Neural progenitor cell (in vitro differentiated cells): ENCODE results near the gene ZDHHC7. TPM values are rescaled to one million over a fixed set of nuclear protein-coding genes. Genes with fewer than 3 reads are reported as not detected.

Experiments
- DNase-seq: peaks from one replicate; pipeline ENCODE4 v3.0.0-alpha.2; 2016; ENCODE audit warnings: low spot score
- H2AFZ ChIP-seq: fragments of 200-600 bp; sonication (generic); replicated peaks from 2 replicates; pipeline ENCODE4 v1.6.1; 2016; ENCODE audit warnings: antibody characterized with exemption
- H3F3A ChIP-seq: fragments of 200-600 bp; sonication (generic); 2 replicates; pipeline ENCODE4 v1.6.1; 2016; ENCODE audit warnings: antibody characterized with exemption, low read depth
- H3K27ac ChIP-seq: fragments of 200-600 bp; sonication (generic); 2 replicates; pipeline ENCODE4 v1.5.1; 2016; ENCODE audit warnings: mild to moderate bottlenecking
- H3K27me3 ChIP-seq: fragments of 200-600 bp; sonication (generic); 2 replicates; pipeline ENCODE4 v1.6.1; 2016; ENCODE audit warnings: mild to moderate bottlenecking, moderate library complexity
- H3K36me3 ChIP-seq: fragments of 200-600 bp; sonication (generic); 2 replicates; pipeline ENCODE4 v1.5.1; 2016
- H3K4me1 ChIP-seq: fragments of 200-600 bp; sonication (generic); 2 replicates; pipeline ENCODE4 v1.6.1; 2016; ENCODE audit warnings: mixed run types
- H3K4me2 ChIP-seq: fragments of 200-600 bp; sonication (generic); 2 replicates; pipeline ENCODE4 v1.6.1; 2016
- H3K4me3 ChIP-seq: fragments of 200-600 bp; sonication (generic); 2 replicates; pipeline ENCODE4 v1.5.1; 2016
- H3K79me2 ChIP-seq: fragments of 200-600 bp; sonication (generic); 2 replicates; pipeline ENCODE4 v1.6.1; 2016; ENCODE audit warnings: low read depth
- H3K9ac ChIP-seq: fragments of 200-600 bp; sonication (generic); 2 replicates; pipeline ENCODE4 v1.6.1; 2016
- H3K9me3 ChIP-seq: fragments of 200-600 bp; sonication (generic); 2 replicates; pipeline ENCODE4 v1.5.1; 2016; ENCODE audit warnings: low read depth
- H4K20me1 ChIP-seq: fragments of 200-600 bp; sonication (generic); 2 replicates; pipeline ENCODE4 v1.6.1; 2016; ENCODE audit warnings: low read depth
- H3K27ac Mint-ChIP-seq: 3 replicates; pipeline ENCODE4 v1.8.0; 2021; ENCODE audit warnings: mixed read lengths
- H3K27me3 Mint-ChIP-seq: 2 replicates; pipeline ENCODE4 v1.8.0; 2022; ENCODE audit warnings: low read depth, mild to moderate bottlenecking, inconsistent platforms, moderate library complexity, mixed read lengths; ENCODE audit not compliant: insufficient read depth
- H3K36me3 Mint-ChIP-seq: 3 replicates; pipeline ENCODE4 v1.8.0; 2021; ENCODE audit warnings: mixed read lengths
- H3K4me1 Mint-ChIP-seq: 3 replicates; pipeline ENCODE4 v1.8.0; 2021; ENCODE audit warnings: mixed read lengths
- H3K4me3 Mint-ChIP-seq: 3 replicates; pipeline ENCODE4 v1.8.0; 2021; ENCODE audit warnings: mild to moderate bottlenecking, moderate library complexity, mixed read lengths
- H3K9me3 Mint-ChIP-seq: 3 replicates; pipeline ENCODE4 v1.8.0; 2020; ENCODE audit warnings: mixed read lengths
- EZH2 ChIP-seq: fragments of 200-600 bp; sonication (generic); IDR thresholded peaks from 2 replicates; pipeline ENCODE4 v1.6.1; 2017; ENCODE audit warnings: antibody characterized with exemption, mild to moderate bottlenecking, moderate library complexity
- EZH2phosphoT487 ChIP-seq: fragments of 200-600 bp; sonication (generic); IDR thresholded peaks from 2 replicates; pipeline ENCODE4 v1.6.1; 2017; ENCODE audit warnings: antibody characterized with exemption
- total RNA-seq: library from RNA; depleted of rRNA; stranded (reverse); fragments of >200 nt; gene quantifications from 2 replicates; pipeline ENCODE4 v1.2.3, GENCODE V29; 2015; ENCODE audit warnings: low replicate concordance
- TF ChIP-seq, protein P1 (sequence below): fragments of 200-600 bp; sonication (generic); IDR thresholded peaks from 2 replicates; pipeline ENCODE4 v1.5.1; 2017; ENCODE audit warnings: antibody characterized with exemption, mild to moderate bottlenecking

ZDHHC7 gene
- total RNA-seq, 1 donor from 2014 or later = 57.0 TPM

DNA sequence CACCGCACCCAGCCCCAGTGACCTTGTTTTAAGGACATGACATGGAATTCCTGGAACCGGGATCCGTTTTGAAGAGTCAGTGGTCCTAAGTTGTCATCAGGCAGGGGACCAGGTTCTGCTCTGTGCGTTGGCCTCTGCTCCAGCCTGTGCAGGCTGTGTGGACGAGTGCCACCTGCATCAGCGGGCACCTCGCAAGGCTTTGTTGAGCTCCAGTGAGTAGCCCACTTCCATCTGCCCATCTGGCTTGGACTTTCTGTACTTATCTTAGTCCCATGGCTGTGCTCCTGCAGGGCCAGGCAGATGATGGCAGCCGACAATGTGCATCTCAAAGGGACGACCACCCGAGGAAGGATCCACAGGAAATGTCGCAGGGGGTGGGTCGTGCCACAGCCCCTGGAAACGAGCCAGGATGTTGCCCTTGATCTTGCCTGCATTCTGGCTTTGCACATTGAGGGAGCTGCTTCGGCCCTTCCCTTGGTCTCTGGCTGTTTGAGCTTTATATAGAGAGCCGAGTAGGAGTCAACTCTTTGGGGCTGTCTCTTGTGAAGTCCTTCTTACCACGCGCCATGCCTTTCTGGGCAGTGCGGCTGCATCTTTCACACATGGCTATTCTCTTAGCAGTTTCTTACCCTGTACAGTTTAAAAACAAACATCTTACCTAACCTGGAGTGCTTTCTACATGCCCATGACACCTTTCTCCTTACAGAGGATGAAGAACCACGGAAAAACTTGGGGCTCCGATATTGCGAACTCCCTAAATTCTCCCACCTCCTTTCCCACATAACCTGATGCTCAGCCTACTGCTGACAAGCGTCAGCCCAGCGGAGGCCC lies 34.5 kb upstream of the ZDHHC7 start:
- H4K20me1 ChIP-seq = no peaks in the 10 kb centered on the region
- H3K79me2 ChIP-seq = no peaks in the 10 kb centered on the region
- H3K4me1 Mint-ChIP-seq = peaks cover 8% of the 10 kb centered on the region
- peaks cover 1% of the 10 kb centered on the region for H3F3A ChIP-seq
- H3K9ac ChIP-seq = no peak overlapping the region
- DNase-seq = no peak
- no peak overlapping the region for H3K27ac ChIP-seq
- TF ChIP-seq, protein P1, sequence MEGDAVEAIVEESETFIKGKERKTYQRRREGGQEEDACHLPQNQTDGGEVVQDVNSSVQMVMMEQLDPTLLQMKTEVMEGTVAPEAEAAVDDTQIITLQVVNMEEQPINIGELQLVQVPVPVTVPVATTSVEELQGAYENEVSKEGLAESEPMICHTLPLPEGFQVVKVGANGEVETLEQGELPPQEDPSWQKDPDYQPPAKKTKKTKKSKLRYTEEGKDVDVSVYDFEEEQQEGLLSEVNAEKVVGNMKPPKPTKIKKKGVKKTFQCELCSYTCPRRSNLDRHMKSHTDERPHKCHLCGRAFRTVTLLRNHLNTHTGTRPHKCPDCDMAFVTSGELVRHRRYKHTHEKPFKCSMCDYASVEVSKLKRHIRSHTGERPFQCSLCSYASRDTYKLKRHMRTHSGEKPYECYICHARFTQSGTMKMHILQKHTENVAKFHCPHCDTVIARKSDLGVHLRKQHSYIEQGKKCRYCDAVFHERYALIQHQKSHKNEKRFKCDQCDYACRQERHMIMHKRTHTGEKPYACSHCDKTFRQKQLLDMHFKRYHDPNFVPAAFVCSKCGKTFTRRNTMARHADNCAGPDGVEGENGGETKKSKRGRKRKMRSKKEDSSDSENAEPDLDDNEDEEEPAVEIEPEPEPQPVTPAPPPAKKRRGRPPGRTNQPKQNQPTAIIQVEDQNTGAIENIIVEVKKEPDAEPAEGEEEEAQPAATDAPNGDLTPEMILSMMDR = no peak
- no peak for TF ChIP-seq EZH2phosphoT487
- TF ChIP-seq EZH2 = no peak
- H3K27me3 Mint-ChIP-seq = peaks cover 4% of the 10 kb centered on the region
- no peaks in the 10 kb centered on the region for H3K9me3 Mint-ChIP-seq
- H3K4me3 ChIP-seq = no peak overlapping the region
- H3K4me2 ChIP-seq = no peak overlapping the region
- H3K27ac Mint-ChIP-seq = peak overlapping the region; percentile 3
- peaks cover 6% of the 10 kb centered on the region for H3K4me1 ChIP-seq
- no peak overlapping the region for H3K4me3 Mint-ChIP-seq
- H3K9me3 ChIP-seq = no peaks in the 10 kb centered on the region
- no peaks in the 10 kb centered on the region for H3K27me3 ChIP-seq
- H3K36me3 Mint-ChIP-seq = peaks cover 2% of the 10 kb centered on the region
- H3K36me3 ChIP-seq = no peaks in the 10 kb centered on the region
- H2AFZ ChIP-seq = no peak overlapping the region

DNA sequence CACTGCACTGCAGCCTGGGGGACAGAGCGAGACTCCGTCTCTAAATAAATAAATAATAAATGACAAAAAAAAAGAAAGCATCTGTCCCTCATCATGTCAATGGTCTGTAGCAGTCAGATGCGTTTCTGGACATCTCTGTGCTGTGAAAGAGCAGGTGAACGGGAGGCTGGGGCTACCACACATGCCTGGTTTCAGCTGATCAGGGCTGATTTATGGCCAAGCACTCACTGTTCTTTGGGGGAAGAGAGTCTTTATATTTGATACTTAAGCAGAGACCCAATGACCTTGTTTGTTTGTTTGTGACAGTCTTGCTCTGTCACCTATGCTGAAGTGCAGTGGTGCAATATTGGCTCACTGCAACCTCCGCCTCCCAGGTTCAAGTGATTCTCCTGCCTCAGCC lies 33.7 kb upstream of the ZDHHC7 start:
- H3K9me3 ChIP-seq = no peaks in the 10 kb centered on the region
- Mint-ChIP-seq H3K9me3 (no peaks in the 10 kb centered on the region), H3K27ac (no peak overlapping the region), H3K36me3 (peaks cover 2% of the 10 kb centered on the region), H3K4me1 (peaks cover 8% of the 10 kb centered on the region), H3K4me3 (no peak overlapping the region), H3K27me3 (peaks cover 4% of the 10 kb centered on the region)
- peaks cover 2% of the 10 kb centered on the region for H3F3A ChIP-seq
- H3K27ac ChIP-seq = no peak overlapping the region
- no peak overlapping the region for H3K4me3 ChIP-seq
- H3K4me1 ChIP-seq = peaks cover 6% of the 10 kb centered on the region
- no peak overlapping the region for H3K9ac ChIP-seq
- no peaks in the 10 kb centered on the region for H4K20me1 ChIP-seq
- H2AFZ ChIP-seq = no peak overlapping the region
- no peak for TF ChIP-seq EZH2
- no peaks in the 10 kb centered on the region for H3K27me3 ChIP-seq
- H3K4me2 ChIP-seq = no peak overlapping the region
- no peaks in the 10 kb centered on the region for H3K36me3 ChIP-seq
- no peak for DNase-seq
- no peaks in the 10 kb centered on the region for H3K79me2 ChIP-seq

DNA sequence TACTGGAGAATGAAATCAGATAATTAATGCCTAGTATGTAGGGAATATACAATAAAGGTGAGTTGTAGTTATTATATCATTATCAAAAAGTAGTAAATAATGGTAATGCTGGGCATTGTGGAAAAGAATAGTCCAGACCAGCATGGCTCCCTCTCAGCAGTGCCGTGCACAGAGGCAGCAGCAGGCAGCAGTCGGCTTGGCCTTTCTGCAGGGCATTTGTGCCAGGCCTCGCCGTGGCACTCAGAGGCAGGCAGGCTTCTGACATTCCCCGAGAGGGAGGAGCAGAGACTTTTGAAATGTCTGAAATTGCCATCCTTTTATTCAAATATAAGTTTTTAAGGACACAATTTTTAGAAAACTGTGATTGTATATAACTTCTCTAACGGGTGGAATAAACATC lies 31.3 kb upstream of the ZDHHC7 start:
- peaks cover 2% of the 10 kb centered on the region for H3K36me3 Mint-ChIP-seq
- Histone ChIP-seq H3K4me2 (no peak overlapping the region), H3K79me2 (no peaks in the 10 kb centered on the region), H3K4me1 (peaks cover 6% of the 10 kb centered on the region), H3K27ac (no peak overlapping the region), H3K36me3 (no peaks in the 10 kb centered on the region), H3K4me3 (no peak overlapping the region), H2AFZ (no peak overlapping the region), H4K20me1 (no peaks in the 10 kb centered on the region), H3K9me3 (no peaks in the 10 kb centered on the region), H3F3A (peaks cover 2% of the 10 kb centered on the region), H3K27me3 (no peaks in the 10 kb centered on the region), H3K9ac (no peak overlapping the region)
- no peak for DNase-seq
- H3K27me3 Mint-ChIP-seq = peaks cover 4% of the 10 kb centered on the region
- H3K27ac Mint-ChIP-seq = no peak overlapping the region
- peaks cover 8% of the 10 kb centered on the region for H3K4me1 Mint-ChIP-seq
- no peak overlapping the region for H3K4me3 Mint-ChIP-seq
- no peaks in the 10 kb centered on the region for H3K9me3 Mint-ChIP-seq
- TF ChIP-seq, protein P1 = no peak
- TF ChIP-seq EZH2phosphoT487 (no peak), EZH2 (no peak)

DNA sequence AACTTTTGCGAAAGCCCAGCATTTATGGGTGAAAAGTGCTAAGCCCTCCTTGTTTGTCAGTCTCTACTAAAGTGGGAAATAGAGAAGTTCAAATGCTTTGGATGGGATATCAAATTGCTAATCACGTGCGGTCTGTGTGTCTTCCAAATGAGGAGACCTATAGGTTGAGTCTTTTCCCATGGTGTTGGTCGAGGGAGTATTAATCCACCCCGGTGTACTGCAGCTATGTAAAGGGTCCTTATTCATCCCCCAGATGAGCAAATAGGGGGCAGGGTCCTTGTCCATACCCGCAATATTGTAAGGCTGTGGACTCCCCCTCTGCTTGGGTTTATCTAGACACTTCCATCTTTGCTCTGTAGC lies 30.8 kb upstream of the ZDHHC7 start:
- Mint-ChIP-seq H3K36me3 (peaks cover 2% of the 10 kb centered on the region), H3K9me3 (no peaks in the 10 kb centered on the region), H3K27ac (no peak overlapping the region), H3K4me3 (no peak overlapping the region), H3K27me3 (peaks cover 4% of the 10 kb centered on the region), H3K4me1 (peaks cover 8% of the 10 kb centered on the region)
- no peaks in the 10 kb centered on the region for H3K27me3 ChIP-seq
- no peak for TF ChIP-seq EZH2phosphoT487
- TF ChIP-seq, protein P1 = no peak
- TF ChIP-seq EZH2 = no peak
- H3K27ac ChIP-seq = no peak overlapping the region
- no peaks in the 10 kb centered on the region for H3K79me2 ChIP-seq
- no peak overlapping the region for H3K4me3 ChIP-seq
- no peaks in the 10 kb centered on the region for H3K36me3 ChIP-seq
- no peak overlapping the region for H3K9ac ChIP-seq
- no peak overlapping the region for H2AFZ ChIP-seq
- H3K4me2 ChIP-seq = no peak overlapping the region
- peaks cover 2% of the 10 kb centered on the region for H3F3A ChIP-seq
- no peaks in the 10 kb centered on the region for H4K20me1 ChIP-seq
- peaks cover 6% of the 10 kb centered on the region for H3K4me1 ChIP-seq
- no peak for DNase-seq
- H3K9me3 ChIP-seq = no peaks in the 10 kb centered on the region
